ENCODE measurements around the gene ZNF414. TPM values are rescaled to one million over a fixed set of nuclear protein-coding genes. Genes with fewer than 3 reads are reported as not detected.

ZNF414 gene
- total and polyA plus RNA-seq, 2 experiments from 2014 or later = 27.4 to 45.0 TPM

DNA sequence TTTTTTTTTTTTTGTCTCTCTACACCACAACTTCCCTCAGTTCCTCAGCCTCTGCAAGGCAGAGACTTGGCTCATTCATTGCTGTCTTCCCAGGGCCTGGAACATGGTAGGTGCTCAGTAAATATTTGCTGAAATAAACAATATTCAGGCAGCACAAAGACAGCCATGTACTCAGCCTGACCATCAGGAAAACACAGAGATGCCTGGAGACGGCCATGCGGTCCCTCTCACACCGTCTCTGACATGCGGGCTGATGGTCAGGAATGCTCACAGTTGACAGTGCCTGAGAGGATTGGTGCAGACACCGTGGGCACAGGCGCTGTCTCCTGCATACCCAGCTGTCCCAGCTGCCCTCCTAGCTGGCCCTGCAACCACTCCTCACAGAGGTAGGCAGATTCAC, 12.5 kb downstream of the ZNF414 start (continued):
- no peak for TF ChIP-seq CTCF (conservative IDR thresholded peaks at IDR 0.05; ENCODE audit: low read depth in 2 of 2)
- no peak for TF ChIP-seq EZH2 (IDR thresholded peaks at IDR 0.05; ENCODE audit: low read depth, unreplicated experiment)
- TF ChIP-seq STAT1 (IDR thresholded peaks at IDR 0.05; ENCODE audit: unreplicated experiment) = no peak
- no peak for TF ChIP-seq ZNF462 (CRISPR knock-in tag; IDR thresholded peaks at IDR 0.05)
- TF ChIP-seq JUNB (IDR thresholded peaks at IDR 0.05; ENCODE audit: unreplicated experiment) = no peak
- no peak for TF ChIP-seq EZH2phosphoT487 (IDR thresholded peaks at IDR 0.05; ENCODE audit: unreplicated experiment)

DNA sequence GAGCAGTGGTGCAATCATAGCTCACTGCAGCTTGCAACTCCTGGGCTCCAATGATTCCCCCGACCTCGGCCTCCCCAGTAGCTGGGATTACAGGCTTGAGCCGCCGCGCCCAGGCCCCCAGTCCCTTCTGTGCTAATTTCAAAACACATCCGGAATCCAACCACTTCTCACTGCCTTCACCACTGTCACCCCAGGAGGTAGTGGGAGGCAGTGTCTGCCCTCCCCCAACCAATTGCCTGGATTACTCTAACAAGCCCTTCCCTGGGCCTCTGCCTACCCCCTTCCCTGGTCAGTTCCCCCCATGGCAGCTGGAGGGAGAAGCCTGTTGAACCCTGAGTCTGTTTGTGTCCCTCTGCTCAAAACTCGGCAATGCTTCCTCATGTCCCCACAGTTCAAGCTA, 13.8 kb downstream of the ZNF414 start:
- Histone ChIP-seq H3K79me2 (replicated peaks; ENCODE audit: insufficient read depth) (no peaks in the 10 kb centered on the region), H2AFZ (no peak overlapping the region), H3K9me2 (ENCODE audit: insufficient read depth) (no peaks in the 10 kb centered on the region), H3F3A (replicated peaks; ENCODE audit: low read depth) (0 out of 2 replicates have a peak, but pooled peaks cover 2% of the 10 kb centered on the region), H3K4me1 (ENCODE audit: insufficient read depth) (peaks cover 4% of the 10 kb centered on the region), H3K4me2 (no peak overlapping the region), H3K4me3 (no peak overlapping the region), H4K20me1 (replicated peaks; ENCODE audit: insufficient read depth) (no peaks in the 10 kb centered on the region), H3K27me3 (ENCODE audit: insufficient read depth) (no peaks in the 10 kb centered on the region), H3K36me3 (ENCODE audit: insufficient read depth) (no peaks in the 10 kb centered on the region), H3K27ac (ENCODE audit: low read depth) (0 out of 2 replicates have a peak overlapping the region, but pooled peaks have one; percentile 55)
- no peak for DNase-seq (ENCODE audit: low spot score)
- peaks cover 16% of the 10 kb centered on the region for H3K4me1 Mint-ChIP-seq
- H3K27me3 Mint-ChIP-seq (ENCODE audit: insufficient read depth, low read depth, poor library complexity) = peaks cover 19% of the 10 kb centered on the region
- no peak for ATAC-seq
- no peaks in the 10 kb centered on the region for H3K9me3 Mint-ChIP-seq
- H3K36me3 Mint-ChIP-seq (ENCODE audit: low read depth) = no peaks in the 10 kb centered on the region
- H3K4me3 Mint-ChIP-seq = no peak overlapping the region; the same call in 1 of the 3 replicates
- 0 out of 2 replicates have a peak overlapping the region, but pooled peaks have one; percentile 11 for H3K27ac Mint-ChIP-seq
- TF ChIP-seq EZH2phosphoT487 (IDR thresholded peaks at IDR 0.05; ENCODE audit: unreplicated experiment) (no peak), NANOG (IDR thresholded peaks at IDR 0.05; ENCODE audit: borderline replicate concordance) (no peak), CTCF (conservative IDR thresholded peaks at IDR 0.05; ENCODE audit: low read depth in 2 of 2) (no peak), EZH2 (IDR thresholded peaks at IDR 0.05; ENCODE audit: low read depth, unreplicated experiment) (no peak), STAT1 (IDR thresholded peaks at IDR 0.05; ENCODE audit: unreplicated experiment) (no peak)
- TF ChIP-seq, protein P1, sequence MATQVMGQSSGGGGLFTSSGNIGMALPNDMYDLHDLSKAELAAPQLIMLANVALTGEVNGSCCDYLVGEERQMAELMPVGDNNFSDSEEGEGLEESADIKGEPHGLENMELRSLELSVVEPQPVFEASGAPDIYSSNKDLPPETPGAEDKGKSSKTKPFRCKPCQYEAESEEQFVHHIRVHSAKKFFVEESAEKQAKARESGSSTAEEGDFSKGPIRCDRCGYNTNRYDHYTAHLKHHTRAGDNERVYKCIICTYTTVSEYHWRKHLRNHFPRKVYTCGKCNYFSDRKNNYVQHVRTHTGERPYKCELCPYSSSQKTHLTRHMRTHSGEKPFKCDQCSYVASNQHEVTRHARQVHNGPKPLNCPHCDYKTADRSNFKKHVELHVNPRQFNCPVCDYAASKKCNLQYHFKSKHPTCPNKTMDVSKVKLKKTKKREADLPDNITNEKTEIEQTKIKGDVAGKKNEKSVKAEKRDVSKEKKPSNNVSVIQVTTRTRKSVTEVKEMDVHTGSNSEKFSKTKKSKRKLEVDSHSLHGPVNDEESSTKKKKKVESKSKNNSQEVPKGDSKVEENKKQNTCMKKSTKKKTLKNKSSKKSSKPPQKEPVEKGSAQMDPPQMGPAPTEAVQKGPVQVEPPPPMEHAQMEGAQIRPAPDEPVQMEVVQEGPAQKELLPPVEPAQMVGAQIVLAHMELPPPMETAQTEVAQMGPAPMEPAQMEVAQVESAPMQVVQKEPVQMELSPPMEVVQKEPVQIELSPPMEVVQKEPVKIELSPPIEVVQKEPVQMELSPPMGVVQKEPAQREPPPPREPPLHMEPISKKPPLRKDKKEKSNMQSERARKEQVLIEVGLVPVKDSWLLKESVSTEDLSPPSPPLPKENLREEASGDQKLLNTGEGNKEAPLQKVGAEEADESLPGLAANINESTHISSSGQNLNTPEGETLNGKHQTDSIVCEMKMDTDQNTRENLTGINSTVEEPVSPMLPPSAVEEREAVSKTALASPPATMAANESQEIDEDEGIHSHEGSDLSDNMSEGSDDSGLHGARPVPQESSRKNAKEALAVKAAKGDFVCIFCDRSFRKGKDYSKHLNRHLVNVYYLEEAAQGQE (IDR thresholded peaks at IDR 0.05; ENCODE audit: unreplicated experiment) = no peak
- TF ChIP-seq, protein P2, sequence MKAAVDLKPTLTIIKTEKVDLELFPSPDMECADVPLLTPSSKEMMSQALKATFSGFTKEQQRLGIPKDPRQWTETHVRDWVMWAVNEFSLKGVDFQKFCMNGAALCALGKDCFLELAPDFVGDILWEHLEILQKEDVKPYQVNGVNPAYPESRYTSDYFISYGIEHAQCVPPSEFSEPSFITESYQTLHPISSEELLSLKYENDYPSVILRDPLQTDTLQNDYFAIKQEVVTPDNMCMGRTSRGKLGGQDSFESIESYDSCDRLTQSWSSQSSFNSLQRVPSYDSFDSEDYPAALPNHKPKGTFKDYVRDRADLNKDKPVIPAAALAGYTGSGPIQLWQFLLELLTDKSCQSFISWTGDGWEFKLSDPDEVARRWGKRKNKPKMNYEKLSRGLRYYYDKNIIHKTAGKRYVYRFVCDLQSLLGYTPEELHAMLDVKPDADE (IDR thresholded peaks at IDR 0.05) = no peak
